Stimulated activated CD4-positive, alpha-beta T cell treated with anti-CD3 and anti-CD28 coated beads, Interleukin-15, amount 100 ng/mL, for 48 hours (primary cell): ENCODE data around the gene ATP6V0E2.

Experiments
- DNase-seq, 2 donors: peaks; one replicate each; pipeline ENCODE4 v3.0.0-alpha.2; 2020; ENCODE audit warnings: low read depth in 2 of 2

ATP6V0E2 gene

DNA sequence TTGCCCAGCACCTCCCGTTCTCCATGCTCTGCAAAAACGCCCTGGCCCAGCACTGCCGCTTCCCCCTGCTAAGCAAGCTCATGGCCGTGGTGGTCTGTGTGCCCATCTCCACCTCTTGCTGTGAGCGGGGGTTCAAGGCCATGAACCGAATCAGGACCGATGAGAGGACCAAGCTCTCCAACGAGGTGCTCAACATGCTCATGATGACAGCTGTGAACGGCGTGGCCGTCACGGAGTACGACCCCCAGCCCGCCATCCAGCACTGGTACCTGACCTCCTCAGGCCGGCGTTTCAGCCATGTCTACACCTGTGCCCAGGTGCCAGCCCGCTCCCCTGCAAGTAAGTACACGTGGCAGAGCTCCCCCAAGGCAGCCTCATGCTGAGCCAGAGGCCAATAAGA lies 11.6 kb upstream of the ATP6V0E2 start:
- DNase-seq, result no peak

GRCh38 chr7:149863500-149863899 lies 10.3 kb upstream of the ATP6V0E2 start:
- DNase-seq, result no peak

DNA sequence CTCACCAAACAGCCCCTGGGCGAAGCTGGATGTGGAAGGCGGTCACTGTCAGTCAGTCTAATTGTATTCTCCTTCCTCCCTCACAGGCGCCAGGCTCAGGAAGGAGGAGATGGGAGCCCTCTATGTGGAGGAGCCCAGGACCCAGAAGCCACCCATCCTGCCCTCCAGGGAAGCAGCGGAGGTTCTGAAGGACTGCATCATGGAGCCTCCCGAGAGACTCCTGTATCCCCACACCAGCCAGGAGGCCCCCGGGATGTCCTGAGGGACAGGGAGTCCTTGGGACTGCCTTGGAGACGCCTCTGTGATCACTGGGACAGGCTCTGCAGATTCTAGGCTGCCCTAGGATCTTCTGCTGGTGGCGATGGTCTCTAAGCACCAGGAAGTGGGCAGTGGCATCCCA lies 9.7 kb upstream of the ATP6V0E2 start:
- no peak for DNase-seq

DNA sequence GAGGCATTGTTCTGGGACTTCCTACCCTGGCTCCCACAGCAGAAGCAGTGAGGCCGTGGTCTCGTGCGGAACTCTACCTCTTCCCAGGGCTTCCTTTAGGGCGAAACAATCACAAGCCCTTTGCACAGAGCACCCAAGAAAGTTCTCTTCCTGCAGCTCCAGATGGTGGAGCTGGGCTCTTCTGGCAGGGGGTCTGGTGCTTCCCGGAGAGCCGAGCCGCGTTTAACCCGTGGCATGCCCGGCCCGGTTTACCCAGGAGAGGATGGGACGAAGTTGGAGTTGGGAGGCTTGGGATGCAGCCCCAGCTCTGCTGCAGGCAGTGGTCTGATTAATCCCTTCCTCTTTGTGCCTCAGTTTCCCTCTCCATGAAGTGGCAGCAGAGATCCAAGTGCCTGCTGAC lies 9.0 kb upstream of the ATP6V0E2 start:
- no peak for DNase-seq

DNA sequence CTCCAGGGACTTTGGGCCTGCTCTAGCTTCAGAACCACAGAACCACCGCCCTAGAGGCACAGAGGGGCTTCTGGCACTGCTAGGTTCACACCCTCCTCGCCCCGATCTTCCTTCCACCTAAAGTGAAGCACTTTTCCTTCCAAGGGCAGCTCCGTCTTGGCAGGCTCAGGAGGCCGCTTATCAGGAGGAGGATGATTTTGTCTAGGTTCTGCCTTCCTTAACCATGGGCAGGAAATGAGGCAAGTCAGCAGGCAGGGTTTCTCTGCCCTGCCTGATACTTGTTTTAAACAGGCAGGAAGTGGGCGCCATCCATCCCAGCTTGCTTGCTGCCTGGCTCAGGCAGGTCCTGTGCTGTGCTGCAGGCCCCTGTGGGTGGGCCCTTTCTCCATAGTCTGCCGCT lies 8.3 kb upstream of the ATP6V0E2 start:
- no peak for DNase-seq

- DNase-seq, result no peak
These were observed 7.5 kb upstream of the ATP6V0E2 start for GRCh38 chr7:149866139-149866778.

GRCh38 chr7:149866779-149867447 lies 6.9 kb upstream of the ATP6V0E2 start:
- no peak for DNase-seq

DNA sequence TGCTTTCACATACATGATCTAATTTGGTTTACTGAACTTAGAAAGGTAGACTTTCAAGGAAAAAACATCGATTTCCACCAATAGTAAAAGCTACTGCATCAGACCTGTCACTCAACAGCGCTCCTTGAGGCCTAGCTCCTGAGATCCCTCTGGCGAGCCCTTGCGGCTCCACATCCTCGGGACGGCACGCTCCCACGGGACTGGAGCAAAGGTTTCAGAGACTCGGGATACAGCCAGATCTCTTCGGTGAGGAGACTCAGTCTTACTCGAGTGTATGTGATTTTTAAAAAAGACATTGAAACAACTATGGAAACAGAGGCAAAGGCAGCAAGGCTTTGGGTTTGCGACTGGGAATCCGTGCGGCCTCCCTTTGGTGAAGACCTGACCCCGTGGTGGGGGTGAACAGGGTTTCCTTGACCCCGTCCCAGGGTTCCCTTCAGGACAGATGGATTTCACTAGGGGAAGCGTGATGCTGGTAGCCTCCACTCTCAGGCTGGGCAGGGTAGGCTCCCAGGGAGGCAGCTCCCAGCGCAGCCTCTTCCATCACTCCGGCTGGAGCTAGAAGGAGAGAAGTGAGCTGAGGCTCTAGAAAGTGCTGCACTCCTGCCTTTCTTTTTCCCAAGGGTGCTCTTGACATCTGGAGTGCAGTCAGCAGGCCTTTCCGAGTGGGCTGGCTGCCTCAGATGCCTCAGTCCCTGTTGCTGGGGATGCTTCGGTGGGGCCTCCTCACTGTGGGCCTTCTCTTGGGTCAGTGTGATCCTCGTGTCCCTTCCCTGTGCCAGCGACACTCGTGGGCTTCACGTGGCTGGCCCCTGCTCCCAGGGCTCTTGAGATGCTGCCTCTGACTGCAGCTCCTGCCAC lies 5.8 kb upstream of the ATP6V0E2 start:
- no peak for DNase-seq

DNA sequence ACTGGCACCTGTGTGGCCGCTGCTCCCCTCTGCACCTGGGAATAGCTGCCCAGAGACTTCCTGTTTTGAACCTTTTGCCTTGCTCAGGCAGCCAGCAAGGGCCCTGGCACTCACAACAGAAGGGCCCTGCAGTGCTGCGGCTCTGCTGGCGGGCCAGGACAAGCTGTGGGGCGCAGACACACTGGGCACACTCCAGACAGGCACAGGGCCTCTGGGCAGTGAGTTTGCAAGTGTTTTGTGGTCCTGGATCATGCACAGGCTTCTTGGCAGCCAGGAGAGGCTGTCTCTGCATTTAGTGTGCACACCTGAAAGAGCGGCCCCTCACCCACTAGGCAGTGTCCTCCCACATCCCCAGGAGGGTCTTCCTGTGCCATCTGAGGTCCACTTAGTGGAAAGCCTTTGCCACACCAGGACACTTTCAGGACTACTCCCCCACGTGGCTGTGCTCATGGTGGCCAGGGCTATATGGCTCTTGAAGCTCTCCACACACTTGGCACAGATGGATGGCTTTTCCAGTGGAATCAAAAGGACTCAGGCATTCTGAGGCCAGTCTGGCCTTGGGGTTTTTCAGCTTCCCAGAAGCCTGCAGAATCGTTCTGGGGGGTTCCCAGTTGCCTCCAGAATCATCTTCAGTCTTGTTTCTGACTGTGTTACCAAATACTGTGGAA lies 5.0 kb upstream of the ATP6V0E2 start:
- DNase-seq, result no peak

GRCh38 chr7:149869291-149869650 lies 4.5 kb upstream of the ATP6V0E2 start:
- DNase-seq, result no peak

- DNase-seq, result no peak
These were observed 3.9 kb upstream of the ATP6V0E2 start for GRCh38 chr7:149869867-149870266.

DNA sequence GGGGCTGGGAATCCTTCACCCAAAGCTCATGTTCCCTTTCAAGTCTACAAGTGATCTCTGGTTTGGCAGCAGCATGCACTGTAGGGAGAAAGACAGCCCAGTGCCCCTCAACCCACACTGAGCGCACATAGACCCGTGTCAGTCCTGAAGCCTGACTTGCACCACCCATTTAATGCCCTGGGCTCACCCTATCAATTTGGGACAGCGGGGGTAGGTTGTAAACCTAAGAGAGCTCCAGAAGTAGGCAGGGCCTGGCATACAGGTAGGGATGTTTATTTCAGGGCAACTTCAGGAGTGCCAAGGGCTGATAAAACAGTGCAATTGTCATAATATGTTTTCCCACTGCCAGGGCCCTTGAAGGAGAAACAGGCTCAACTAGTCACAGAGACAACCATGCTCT lies 3.5 kb upstream of the ATP6V0E2 start:
- no peak for DNase-seq

GRCh38 chr7:149870701-149871483 lies 2.9 kb upstream of the ATP6V0E2 start:
- DNase-seq, result no peak

- no peak for DNase-seq
These were observed 2.2 kb upstream of the ATP6V0E2 start for GRCh38 chr7:149871576-149871975.

GRCh38 chr7:149872419-149873073 lies 1.2 kb upstream of the ATP6V0E2 start:
- DNase-seq, result no peak

GRCh38 chr7:149873970-149874643 lies 338 bp downstream of the ATP6V0E2 start:
- DNase-seq, result no peak

DNA sequence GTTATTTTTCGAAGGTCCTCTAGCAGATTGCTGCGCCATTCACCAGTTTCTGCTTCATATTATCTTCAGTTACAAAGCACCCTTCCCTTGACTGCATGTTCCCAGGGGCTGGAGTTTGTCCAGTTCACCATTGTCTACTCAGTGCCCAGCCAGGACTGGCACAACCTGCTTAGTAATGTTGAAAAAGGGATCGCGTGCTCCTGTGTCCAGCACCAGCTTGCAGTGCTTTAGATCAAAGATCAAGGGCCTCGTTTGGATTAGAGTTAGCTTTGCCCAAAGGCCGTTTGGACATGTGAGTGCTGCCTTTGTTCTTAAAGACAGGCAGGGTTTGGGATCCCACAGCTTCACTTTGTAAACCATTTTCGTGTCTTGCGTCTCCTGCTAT lies 867 bp downstream of the ATP6V0E2 start:
- no peak for DNase-seq

- DNase-seq, result no peak
These were observed 1.6 kb downstream of the ATP6V0E2 start for GRCh38 chr7:149875396-149875795.

- no peak for DNase-seq
These were observed 4.2 kb downstream of the ATP6V0E2 start for GRCh38 chr7:149877890-149878522.

DNA sequence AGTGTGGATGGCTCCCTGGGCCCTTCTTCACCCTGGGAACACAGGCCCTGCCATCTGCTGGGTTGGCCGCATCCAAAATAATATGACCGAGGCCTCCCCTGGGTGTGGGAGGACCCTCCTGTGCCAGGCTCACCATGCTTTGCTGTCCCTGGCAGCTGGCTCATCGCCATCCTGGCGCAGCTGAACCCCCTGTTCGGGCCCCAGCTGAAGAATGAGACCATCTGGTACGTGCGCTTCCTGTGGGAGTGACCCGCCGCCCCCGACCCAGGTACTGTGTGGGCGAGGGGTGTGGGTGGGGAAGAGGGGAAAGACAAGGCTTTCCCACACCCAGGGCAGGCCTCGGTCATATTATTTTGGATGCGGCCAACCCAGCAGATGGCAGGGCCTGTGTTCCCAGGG lies 4.8 kb downstream of the ATP6V0E2 start:
- DNase-seq, result no peak
